ENCODE results near the gene CSK.

GRCh38 chr15:74752011-74752410 lies 29.9 kb upstream of the CSK start:
- TF ChIP-seq CTCF (conservative IDR thresholded peaks at IDR 0.05; ENCODE audit: low read length) (no peak), EZH2phosphoT487 (IDR thresholded peaks at IDR 0.05; ENCODE audit: borderline replicate concordance) (no peak)
